Measurements from ENCODE around the gene OS9.

Gene OS9

GRCh38 chr12:57737467-57738460, 43.8 kb downstream of the OS9 start:
- DNase-seq: no peak

DNA sequence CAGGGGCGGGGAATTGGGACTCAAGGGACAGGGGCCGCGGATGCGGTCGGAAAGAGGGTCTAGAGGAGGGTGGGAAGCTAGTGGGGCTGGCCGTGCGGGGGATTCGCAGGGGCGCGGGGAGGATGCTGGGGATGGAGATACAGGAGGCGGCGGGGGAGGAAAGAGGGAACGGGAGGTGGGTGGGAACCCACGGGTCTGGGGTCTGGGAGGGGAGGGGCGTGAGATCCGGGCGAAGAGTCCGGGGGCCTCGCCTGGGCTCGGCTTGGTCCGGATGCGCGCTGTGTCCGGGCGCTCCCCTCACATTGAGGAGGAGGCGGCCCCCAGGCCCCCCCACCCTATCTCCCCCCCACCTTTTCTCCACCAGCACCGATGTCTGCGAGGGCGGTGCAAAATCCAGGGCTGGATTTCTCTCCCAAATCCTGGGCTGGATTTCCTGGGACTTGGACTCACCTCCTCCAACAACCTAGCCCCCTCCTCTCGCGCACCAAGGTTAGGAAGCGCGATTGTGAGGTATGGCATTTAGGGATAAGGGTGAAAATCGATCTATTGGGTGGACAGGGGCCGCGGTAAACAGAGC, 44.8 kb downstream of the OS9 start, which contains the start of gene AGAP2:
Gene AGAP2, minus strand, starts transcription at position 82 of the 577 bp plus-strand sequence. CDS start 496 bp downstream, outside the sequence.
- DNase-seq: no peak

DNA sequence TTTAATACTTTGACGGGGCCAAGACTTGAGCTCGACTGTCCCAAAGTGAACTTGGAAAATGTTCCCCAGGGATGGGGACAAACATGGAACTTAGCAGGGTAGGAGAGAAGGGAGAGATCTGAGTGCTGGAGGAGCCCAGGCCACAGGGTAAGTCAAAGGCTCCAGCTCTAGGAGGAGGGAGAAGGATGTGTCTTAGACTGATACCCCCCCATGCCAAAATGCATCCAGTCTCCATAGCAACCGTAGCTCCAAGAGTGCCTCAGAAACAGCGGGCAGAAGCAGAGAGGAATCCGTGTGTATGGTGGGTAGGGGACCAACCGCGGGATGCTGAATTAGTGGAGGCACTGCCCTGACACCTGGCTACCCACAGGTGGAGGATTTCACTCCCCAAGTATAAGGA, 45.5 kb downstream of the OS9 start:
- no peak for DNase-seq

GRCh38 chr12:57739914-57740538, 46.1 kb downstream of the OS9 start:
- no peak for DNase-seq

DNA sequence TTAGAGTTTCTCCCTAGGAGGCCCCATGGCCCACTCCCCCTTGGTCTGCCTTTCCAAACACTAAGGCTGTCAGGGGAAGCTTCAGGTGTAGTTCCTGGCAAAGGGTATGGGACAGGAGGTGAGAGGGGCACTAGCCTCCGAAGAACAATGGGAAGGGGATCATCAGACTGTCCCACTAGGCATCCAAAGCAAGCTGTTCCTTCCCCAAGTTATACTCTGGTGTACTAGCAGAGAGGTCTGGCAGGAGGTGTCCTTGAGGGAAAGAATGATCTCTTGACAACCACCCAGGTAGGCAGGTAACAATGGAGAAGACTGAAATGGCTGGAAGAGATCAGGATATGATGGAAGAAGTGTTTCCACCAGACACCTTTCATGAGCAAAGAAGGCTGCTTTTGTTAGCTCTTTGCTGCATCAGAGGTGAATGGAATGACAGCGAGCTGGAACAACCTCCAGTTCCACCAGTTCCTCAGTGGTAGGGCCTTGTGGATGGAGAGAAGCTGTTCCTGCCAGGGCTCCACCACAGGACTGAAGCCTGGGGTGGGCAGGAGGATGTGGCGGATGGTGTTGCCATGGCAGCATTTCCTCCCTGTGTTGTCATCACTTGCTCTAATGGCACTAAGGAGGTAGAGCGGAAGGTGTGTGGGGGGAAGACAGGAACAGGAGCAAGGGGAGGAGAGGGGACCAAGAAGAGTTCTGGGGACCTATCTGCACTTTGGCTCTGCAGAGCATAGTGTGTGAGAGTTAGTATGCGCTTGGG, 46.9 kb downstream of the OS9 start:
- DNase-seq: peak; percentile 74

GRCh38 chr12:57741413-57741789, 47.5 kb downstream of the OS9 start:
- DNase-seq: peak; percentile 11

- DNase-seq: peak; percentile 80
These were observed 48.2 kb downstream of the OS9 start for GRCh38 chr12:57741844-57742738.

- no peak for DNase-seq
These were observed 49.8 kb downstream of the OS9 start for GRCh38 chr12:57743769-57744168.

DNA sequence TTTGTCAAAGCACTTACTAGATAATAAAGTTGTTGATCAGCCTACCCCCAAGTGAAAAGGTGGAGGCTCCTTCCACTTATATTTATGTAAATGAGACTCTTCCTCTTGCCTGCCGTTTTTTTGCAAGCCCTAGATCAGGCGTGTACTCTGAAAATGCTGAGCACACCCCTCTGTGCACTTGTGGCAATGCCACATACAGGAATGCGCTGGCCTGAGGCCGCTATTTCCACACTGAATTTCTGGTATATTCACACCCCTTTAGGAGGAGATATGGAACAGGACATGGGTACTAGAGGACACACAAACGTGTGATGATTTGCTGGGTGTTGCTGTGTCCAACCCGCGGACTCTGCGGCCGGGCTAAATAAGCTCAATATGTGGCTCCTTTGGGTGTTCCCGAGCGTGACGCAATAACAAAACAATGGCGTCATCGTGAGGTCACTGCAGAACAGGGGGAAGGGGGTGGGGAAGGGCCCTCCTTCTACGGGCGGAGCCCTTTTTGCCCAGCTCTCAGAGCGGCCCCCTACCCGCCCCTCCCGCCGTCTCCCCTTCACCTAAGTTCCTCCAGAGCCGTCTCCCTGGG, 50.4 kb downstream of the OS9 start:
- DNase-seq: peak; percentile 74

- DNase-seq: peak; percentile 96
These were observed 51.0 kb downstream of the OS9 start, which contains the start of gene TSPAN31 for GRCh38 chr12:57744777-57745484. TSS of gene TSPAN31 (plus strand) at chr12:57745039. CDS start at chr12:57745155, 116 bp downstream.

GRCh38 chr12:57745485-57745881, 51.6 kb downstream of the OS9 start:
- peak; percentile 9 for DNase-seq

DNA sequence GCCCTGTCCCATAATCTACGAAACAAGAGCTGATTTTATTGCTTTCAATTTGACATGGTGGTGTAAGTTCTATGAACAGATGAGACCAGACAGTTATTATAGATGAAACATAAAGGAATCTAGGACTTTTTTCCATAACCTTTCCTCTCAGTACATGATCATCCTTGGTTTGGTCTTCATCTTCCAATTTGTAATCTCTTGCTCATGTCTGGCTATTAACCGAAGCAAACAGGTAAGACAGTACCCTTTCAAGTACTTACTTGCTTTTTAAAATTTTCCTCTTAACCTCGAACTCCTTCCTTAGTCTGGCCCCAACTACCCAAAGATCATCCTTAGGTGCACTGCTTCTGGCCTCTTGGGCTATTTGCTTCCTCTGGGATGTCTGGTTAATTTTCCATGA, 52.1 kb downstream of the OS9 start:
- DNase-seq: no peak

- DNase-seq: no peak
These were observed 55.1 kb downstream of the OS9 start for GRCh38 chr12:57749061-57749460.

GRCh38 chr12:57750561-57751431, 56.9 kb downstream of the OS9 start:
- no peak for DNase-seq

DNA sequence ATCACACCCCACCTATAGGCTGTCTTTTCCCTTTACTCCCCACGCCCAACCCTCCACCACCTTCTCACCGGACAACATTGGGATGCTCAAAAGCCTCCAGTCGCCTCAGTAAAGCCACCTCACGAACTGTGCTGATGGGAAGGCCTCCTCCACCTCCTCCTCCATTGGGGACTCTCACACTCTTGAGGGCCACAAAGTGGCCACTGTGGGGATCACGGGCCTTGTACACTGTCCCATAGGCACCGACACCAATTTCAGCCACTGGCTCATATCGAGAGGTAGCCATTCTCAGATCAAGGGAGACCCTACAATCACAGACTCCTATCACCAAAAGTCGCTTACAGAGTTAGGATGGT, 57.5 kb downstream of the OS9 start:
- DNase-seq: no peak

DNA sequence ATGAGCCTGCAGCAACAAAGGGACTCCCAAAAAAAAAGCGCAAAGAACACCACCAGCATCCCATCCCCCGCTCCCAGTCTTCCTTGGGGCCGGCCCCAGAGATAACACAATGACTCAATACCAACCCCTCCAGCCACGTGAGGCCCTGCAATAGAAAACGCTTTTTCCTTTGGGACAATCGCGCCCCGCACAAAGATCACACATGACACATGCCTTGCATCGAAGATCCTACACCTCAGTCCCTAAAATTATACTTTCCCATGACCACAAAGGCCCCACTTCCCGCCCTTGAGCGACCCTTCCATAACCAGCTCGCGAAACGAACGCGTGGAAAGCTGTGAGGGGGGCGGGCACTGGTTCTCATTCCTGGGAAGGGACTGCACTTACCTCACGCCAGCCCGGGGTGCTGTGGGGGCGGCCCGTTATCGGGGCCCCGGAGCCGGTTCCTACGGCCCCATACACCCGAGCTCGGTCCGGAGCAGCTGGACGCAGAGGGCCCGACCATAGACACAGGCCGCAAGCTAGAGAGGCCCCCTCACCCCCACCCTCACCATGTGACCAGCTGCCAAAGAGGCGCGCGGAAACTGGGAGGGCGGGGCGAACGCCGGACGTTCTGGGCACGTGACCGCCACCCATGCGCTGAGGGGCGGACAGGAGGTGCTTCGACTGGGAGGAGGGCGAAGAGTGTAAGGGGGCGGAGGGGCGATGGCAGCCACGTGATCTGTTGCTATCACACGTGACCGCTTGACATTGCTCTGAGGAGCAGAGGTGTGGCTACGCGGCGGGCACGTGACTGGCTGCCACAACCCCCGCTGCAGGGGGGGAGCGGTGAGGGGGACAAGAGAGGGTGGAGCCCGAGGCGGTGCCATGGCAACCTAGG, 58.1 kb downstream of the OS9 start, which contains the start of gene CDK4:
Gene CDK4, minus strand, starts transcription at position 523 of the 880 bp plus-strand sequence. CDS start 593 bp downstream, outside the sequence.
- DNase-seq: peak; percentile 98

GRCh38 chr12:57752668-57753000, 58.7 kb downstream of the OS9 start:
- no peak for DNase-seq

GRCh38 chr12:57753756-57754337, 59.9 kb downstream of the OS9 start:
- DNase-seq: no peak
